ENCODE measurements around the gene TMCO2.

DNA sequence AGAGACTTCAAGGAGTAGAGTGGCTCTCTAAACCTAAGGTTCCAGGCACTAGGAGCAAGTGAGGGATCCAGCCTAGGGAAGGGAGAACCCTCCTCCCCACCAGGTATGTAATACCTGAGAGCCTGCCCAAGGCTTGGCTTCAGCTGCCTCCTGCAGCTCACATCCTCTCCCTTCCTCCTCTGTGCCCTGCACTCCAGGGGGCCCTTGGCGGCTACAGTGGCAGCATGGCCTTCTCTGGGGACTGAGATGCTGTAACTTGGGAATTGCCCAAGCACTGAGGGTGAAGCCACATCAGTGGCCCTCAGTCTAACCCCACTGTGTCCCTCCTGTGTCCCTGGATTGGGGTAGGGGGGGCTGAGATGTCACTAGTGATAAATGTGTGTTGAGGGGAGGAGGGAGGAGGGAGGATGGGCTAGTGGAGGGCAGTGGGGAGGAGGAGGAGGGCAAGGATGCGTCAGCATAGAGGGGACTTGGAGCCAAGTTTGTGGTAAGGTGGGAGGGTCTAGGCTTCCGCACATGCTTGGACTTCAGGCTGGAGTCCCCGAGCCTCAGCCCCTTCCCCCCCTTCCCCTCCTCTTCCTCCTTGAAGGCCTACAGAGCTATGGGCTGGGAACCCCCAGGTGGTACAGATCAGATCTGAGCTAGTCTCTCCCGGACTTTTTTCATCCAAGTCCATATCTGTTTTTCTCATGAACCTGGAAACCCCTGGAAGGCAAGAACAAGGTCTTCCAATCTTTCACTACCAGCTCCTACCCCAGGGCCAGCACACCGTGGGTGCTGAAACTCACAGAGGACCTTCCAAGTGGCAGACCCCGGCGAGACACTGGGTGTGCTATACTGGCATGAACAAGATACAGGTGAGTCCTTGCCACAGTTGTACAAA lies 51.9 kb downstream of the TMCO2 start:
- TF ChIP-seq, protein P1, sequence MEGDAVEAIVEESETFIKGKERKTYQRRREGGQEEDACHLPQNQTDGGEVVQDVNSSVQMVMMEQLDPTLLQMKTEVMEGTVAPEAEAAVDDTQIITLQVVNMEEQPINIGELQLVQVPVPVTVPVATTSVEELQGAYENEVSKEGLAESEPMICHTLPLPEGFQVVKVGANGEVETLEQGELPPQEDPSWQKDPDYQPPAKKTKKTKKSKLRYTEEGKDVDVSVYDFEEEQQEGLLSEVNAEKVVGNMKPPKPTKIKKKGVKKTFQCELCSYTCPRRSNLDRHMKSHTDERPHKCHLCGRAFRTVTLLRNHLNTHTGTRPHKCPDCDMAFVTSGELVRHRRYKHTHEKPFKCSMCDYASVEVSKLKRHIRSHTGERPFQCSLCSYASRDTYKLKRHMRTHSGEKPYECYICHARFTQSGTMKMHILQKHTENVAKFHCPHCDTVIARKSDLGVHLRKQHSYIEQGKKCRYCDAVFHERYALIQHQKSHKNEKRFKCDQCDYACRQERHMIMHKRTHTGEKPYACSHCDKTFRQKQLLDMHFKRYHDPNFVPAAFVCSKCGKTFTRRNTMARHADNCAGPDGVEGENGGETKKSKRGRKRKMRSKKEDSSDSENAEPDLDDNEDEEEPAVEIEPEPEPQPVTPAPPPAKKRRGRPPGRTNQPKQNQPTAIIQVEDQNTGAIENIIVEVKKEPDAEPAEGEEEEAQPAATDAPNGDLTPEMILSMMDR (conservative IDR thresholded peaks at IDR 0.05; ENCODE audit: low read length) = no peak
- TF ChIP-seq EZH2phosphoT487 (IDR thresholded peaks at IDR 0.05; ENCODE audit: borderline replicate concordance, low read depth, low read length) = no peak

Data from OCI-LY7 (cell line).